ENCODE data around the gene IMMP1L. TPM values are rescaled to one million over a fixed set of nuclear protein-coding genes. Genes with fewer than 3 reads are reported as not detected.

IMMP1L gene
- total and polyA plus RNA-seq, 11 donors: 6.9 to 69.0 (median 25.3) TPM

DNA sequence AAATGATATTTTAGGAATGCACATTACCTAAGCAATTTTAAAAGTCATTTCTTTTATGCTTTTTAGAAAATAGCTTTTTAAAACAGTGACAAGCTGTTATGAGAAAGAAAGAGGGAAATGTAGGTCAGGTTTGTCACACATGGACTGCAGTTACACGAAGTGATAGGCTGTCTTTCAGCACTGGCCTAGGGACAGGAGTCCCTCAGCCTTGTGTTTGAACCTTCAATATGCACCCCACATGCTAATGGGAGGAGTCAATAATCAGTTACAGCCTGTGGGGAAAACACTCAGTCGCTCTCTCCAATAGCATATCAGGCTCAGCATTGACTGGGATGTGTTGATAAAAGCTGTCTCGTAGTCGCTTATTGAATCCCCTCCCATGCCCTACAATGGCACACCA lies 94.0 kb downstream of the IMMP1L start:
- intact Hi-C loops (cut with DNase I): no loop called here
- H3K36me3 ChIP-seq: peaks cover 0 to 7% (median 0%) of the 10 kb centered on the region in 9 donors
- no peak overlapping the region for H3K4me3 ChIP-seq
- peaks cover 0 to 9% (median 2%) of the 10 kb centered on the region in 12 donors for H3K9me3 ChIP-seq
- TF ChIP-seq CTCF (IDR thresholded peaks at IDR 0.05) (no peak), POLR2A (IDR thresholded peaks at IDR 0.05) (no peak)
- WGBS, 4 donors: 84 to 93% (median 87%) methylated on average over 4 of the region's 4 CpGs
- DNase-seq (no peak), ATAC-seq (no peak)
- H3K27ac ChIP-seq: no peak overlapping the region
- H3K4me1 ChIP-seq: peaks cover 0 to 6% (median 0%) of the 10 kb centered on the region in 12 donors
- no peaks in the 10 kb centered on the region for H3K27me3 ChIP-seq

- no peak for ATAC-seq
- intact Hi-C loops (cut with DNase I): no loop called here
- Histone ChIP-seq H3K4me1 (peaks cover 0 to 6% (median 0%) of the 10 kb centered on the region in 12 donors), H3K27ac (no peak overlapping the region), H3K4me3 (no peak overlapping the region), H3K9me3 (peaks cover 0 to 9% (median 2%) of the 10 kb centered on the region in 12 donors), H3K36me3 (peaks cover 0 to 7% (median 0%) of the 10 kb centered on the region in 9 donors), H3K27me3 (no peaks in the 10 kb centered on the region)
- TF ChIP-seq POLR2A (IDR thresholded peaks at IDR 0.05): no peak
- no peak for TF ChIP-seq CTCF (IDR thresholded peaks at IDR 0.05)
- 80 to 91% (median 87%) methylated on average over 3 of the region's 3 CpGs for WGBS, 4 donors
- no peak for DNase-seq
These were observed 95.1 kb downstream of the IMMP1L start for GRCh38 chr11:31414338-31414737.

DNA sequence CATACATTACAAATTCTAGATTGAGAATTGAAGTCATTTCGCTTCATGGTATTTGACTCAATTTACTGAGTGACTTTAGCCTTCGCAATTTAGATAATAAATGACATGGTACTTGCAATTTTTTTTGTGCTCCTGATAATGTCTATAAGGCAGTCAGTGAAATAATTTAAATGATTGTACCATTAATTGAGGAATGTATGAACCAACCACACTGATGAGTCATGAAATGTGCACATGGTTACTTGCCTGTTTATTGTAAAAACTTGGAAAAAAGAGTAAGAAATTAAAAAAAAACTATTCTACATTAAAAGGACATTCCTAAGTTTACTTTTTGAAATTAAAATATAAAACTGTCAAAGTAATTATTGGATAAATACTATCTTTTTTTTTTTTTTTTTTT lies 96.5 kb downstream of the IMMP1L start:
- Histone ChIP-seq H3K27me3 (no peaks in the 10 kb centered on the region), H3K4me1 (peaks cover 0 to 6% (median 0%) of the 10 kb centered on the region in 12 donors), H3K27ac (no peak overlapping the region), H3K36me3 (peaks cover 0 to 7% (median 0%) of the 10 kb centered on the region in 9 donors), H3K9me3 (peaks cover 0 to 9% (median 2%) of the 10 kb centered on the region in 12 donors), H3K4me3 (no peak overlapping the region)
- intact Hi-C loops (cut with DNase I): no loop called here
- no peak for TF ChIP-seq POLR2A (IDR thresholded peaks at IDR 0.05)
- TF ChIP-seq CTCF (IDR thresholded peaks at IDR 0.05): no peak
- DNase-seq (no peak), ATAC-seq (no peak)
- WGBS, 4 donors: 96 to 99% (median 98%) methylated on average over 2 of the region's 2 CpGs

- Histone ChIP-seq H3K9me3 (peaks cover 0 to 9% (median 2%) of the 10 kb centered on the region in 12 donors), H3K4me1 (peaks cover 0 to 10% (median 0%) of the 10 kb centered on the region in 12 donors), H3K36me3 (no peaks in the 10 kb centered on the region), H3K27ac (no peak overlapping the region), H3K27me3 (no peaks in the 10 kb centered on the region), H3K4me3 (no peak overlapping the region)
- WGBS, 4 donors: 97 to 98% (median 98%) methylated on average over 2 of the region's 2 CpGs
- no peak for TF ChIP-seq POLR2A (IDR thresholded peaks at IDR 0.05)
- TF ChIP-seq CTCF (IDR thresholded peaks at IDR 0.05): no peak
- ATAC-seq (no peak), DNase-seq (no peak)
- intact Hi-C loops (cut with DNase I): no loop called here
These were observed 101.2 kb downstream of the IMMP1L start for GRCh38 chr11:31408201-31408600.

All from heart left ventricle (tissue), 16 donors.